Endothelial cell (in vitro differentiated cells): ENCODE results near the gene SEPTIN1. TPM values are rescaled to one million over a fixed set of nuclear protein-coding genes. Genes with fewer than 3 reads are reported as not detected.

ENCODE experiments used
- DNase-seq: peaks from one replicate; pipeline ENCODE4 v3.0.0; 2021; ENCODE audit warnings: low spot score
- H3K27ac Mint-ChIP-seq: one replicate; pipeline ENCODE4 v1.8.0; 2021; ENCODE audit warnings: mixed read lengths, inconsistent platforms; ENCODE audit not compliant: unreplicated experiment
- H3K27me3 Mint-ChIP-seq: one replicate; pipeline ENCODE4 v1.8.0; 2021; ENCODE audit warnings: mild to moderate bottlenecking, moderate library complexity, mixed read lengths, inconsistent platforms; ENCODE audit not compliant: unreplicated experiment
- H3K36me3 Mint-ChIP-seq: one replicate; pipeline ENCODE4 v1.8.0; 2021; ENCODE audit warnings: mild to moderate bottlenecking, low read depth, mixed read lengths, inconsistent platforms; ENCODE audit not compliant: unreplicated experiment
- H3K4me1 Mint-ChIP-seq: one replicate; pipeline ENCODE4 v1.8.0; 2021; ENCODE audit warnings: mild to moderate bottlenecking, mixed read lengths, inconsistent platforms; ENCODE audit not compliant: unreplicated experiment
- H3K4me3 Mint-ChIP-seq: one replicate; pipeline ENCODE4 v1.8.0; 2021; ENCODE audit warnings: mild to moderate bottlenecking, mixed read lengths, inconsistent platforms; ENCODE audit not compliant: unreplicated experiment
- H3K9me3 Mint-ChIP-seq: one replicate; pipeline ENCODE4 v1.8.0; 2021; ENCODE audit warnings: mixed read lengths, inconsistent platforms; ENCODE audit not compliant: unreplicated experiment
- CTCF ChIP-seq: fragments of 200-600 bp; sonication (generic); IDR thresholded peaks from one replicate; pipeline ENCODE4 v1.5.0; 2021; ENCODE audit warnings: antibody characterized with exemption; ENCODE audit not compliant: unreplicated experiment
- total RNA-seq: library from RNA; stranded (reverse); fragmentation: NEBNext Ultra II Directional; extraction: Animal tissue kit (Norgen Biotek cat#: 25700); gene quantifications from one replicate; pipeline ENCODE4 v1.2.1, GENCODE V29; 2021; ENCODE audit not compliant: unreplicated experiment

The SEPTIN1 gene
- total RNA-seq, 1 donor from 2014 or later, result 1.6 TPM

DNA sequence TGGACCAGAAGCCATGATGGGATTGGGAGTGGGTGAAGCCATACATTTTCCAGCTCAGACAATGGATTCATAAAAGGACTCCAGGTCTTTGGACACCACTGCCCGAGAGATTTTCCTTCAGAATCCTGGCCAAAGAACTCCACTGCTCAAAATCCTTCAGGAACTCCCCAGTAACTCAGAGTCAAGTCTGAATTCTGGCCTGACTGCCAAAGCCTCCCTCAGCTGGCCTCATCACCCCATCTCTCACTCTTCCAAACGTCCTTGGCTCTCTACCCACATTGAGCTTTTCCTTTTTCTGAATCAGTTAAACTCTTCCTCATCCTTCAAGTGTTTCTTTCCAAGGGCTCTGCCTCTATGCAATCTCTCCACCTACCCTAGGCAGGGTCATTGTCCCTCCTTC, 1.2 kb upstream of the SEPTIN1 start:
- Mint-ChIP-seq H3K27me3 (peaks cover 3% of the 10 kb centered on the region), H3K4me1 (peaks cover 9% of the 10 kb centered on the region), H3K4me3 (no peak overlapping the region), H3K36me3 (peaks cover 4% of the 10 kb centered on the region), H3K27ac (peak overlapping the region; percentile 24), H3K9me3 (no peaks in the 10 kb centered on the region)
- no peak for DNase-seq
- TF ChIP-seq CTCF, result no peak

DNA sequence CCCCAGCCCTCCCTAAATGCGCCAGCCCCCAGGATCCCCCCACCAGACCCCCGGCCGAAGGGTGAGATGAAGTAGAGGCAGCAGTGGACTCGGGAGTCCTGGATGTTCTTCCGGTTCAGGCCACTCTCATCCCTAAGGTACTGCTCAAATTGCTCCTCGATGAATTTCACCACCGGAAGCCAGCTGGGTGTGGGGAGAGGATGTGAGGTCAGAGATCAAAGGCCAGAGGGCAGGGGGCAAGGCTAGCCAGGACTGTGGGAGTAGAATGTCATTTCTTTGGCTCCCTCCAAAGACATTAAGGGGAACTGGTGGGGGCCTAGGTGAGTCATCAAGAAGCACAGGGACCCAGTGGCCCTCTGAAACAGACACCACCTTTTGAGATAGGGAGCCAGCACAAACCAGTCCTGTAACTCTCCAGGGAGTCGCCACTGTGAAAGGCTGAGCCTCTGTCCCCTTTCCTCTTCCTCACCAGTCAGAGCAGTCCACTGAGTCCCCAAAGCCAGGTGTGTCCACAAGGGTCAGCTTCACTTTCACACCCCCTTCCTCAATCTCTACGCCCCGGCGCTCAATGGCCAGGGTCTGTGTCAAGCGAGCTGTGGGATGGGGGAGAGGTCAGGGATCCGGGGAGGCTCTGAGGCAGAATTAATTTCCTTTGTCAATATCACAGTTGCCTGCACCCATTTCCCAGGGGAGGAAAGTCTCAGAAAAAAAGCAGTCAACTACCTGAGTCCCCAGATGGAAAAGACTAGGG, 895 bp downstream of the SEPTIN1 start:
- TF ChIP-seq CTCF, result no peak
- no peak overlapping the region for H3K27ac Mint-ChIP-seq
- H3K9me3 Mint-ChIP-seq, result no peaks in the 10 kb centered on the region
- H3K27me3 Mint-ChIP-seq, result peaks cover 6% of the 10 kb centered on the region
- peaks cover 4% of the 10 kb centered on the region for H3K36me3 Mint-ChIP-seq
- DNase-seq, result no peak
- peaks cover 14% of the 10 kb centered on the region for H3K4me1 Mint-ChIP-seq
- H3K4me3 Mint-ChIP-seq, result no peak overlapping the region

GRCh38 chr16:30380803-30381208, 1.6 kb downstream of the SEPTIN1 start:
- no peak overlapping the region for H3K4me3 Mint-ChIP-seq
- peaks cover 6% of the 10 kb centered on the region for H3K27me3 Mint-ChIP-seq
- H3K9me3 Mint-ChIP-seq, result no peaks in the 10 kb centered on the region

DNA sequence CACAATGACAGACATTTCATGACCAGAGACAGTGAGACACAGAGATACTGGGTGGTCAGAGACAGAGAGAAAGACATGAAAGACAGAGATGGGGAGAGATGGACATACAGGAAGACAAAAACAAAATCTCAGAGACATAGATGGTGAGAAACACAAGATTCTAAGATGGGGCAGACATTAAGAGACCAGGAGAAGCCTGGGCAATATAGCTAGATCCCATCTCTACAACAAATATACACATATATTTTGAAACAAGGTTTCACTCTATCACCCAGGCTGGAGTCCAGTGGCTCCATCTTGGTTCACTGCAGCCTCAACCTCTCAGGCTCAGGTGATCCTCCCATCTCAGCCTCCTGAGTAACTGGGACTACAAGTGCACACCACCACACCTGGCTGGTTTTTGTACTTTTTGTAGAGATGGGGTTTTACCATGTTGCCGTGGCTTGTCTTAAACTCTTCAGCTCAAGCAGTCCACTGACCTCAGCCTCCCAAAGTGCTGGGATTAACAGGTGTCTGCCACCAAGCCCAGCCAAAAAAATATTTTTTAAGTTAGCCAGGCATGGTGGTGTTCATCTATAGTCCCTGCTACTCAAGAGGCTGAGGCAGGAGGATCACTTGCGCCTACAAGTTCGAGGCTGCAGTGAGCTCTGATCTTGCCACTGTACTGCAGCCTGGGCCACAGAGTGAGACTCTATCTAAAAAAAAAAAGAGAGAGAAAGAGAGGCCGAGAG, 2.1 kb downstream of the SEPTIN1 start:
- TF ChIP-seq CTCF, result no peak
- Mint-ChIP-seq H3K4me3 (peak overlapping the region; percentile 37), H3K36me3 (peaks cover 4% of the 10 kb centered on the region), H3K4me1 (peaks cover 14% of the 10 kb centered on the region), H3K9me3 (no peaks in the 10 kb centered on the region), H3K27me3 (peaks cover 6% of the 10 kb centered on the region), H3K27ac (peak overlapping the region; percentile 14)
- no peak for DNase-seq

More at GRCh38 chr16:30380803-30381208, 1.6 kb downstream of the SEPTIN1 start:
- Mint-ChIP-seq H3K27ac (no peak overlapping the region), H3K36me3 (peaks cover 4% of the 10 kb centered on the region), H3K4me1 (peaks cover 14% of the 10 kb centered on the region)
- TF ChIP-seq CTCF, result no peak
- DNase-seq, result no peak
